NCI-H1694 treated with DMSO at 0.1 percent for 48 hours (cell line): ENCODE measurements around the gene FAM24A.
"Not testable (repeated sequence)": the region's sequence is repeated elsewhere in the genome, so short reads cannot be mapped to it uniquely, and the experiment has no call there.

Source experiments
- DNase-seq: peaks from one replicate; lab custom pipeline; 2025; lab: John Stamatoyannopoulos, UW

Gene FAM24A

GRCh38 chr10:122910310-122910709, at the start of gene FAM24A:
FAM24A (plus strand) TSS chr10:122910610; CDS start chr10:122911635, 1,025 bp downstream.
- no peak for DNase-seq

- no peak for DNase-seq
These were observed 48.7 kb upstream of the FAM24A start for GRCh38 chr10:122861711-122862161.

GRCh38 chr10:122863216-122864193, 46.9 kb upstream of the FAM24A start:
- no peak for DNase-seq

GRCh38 chr10:122864194-122864592, 46.2 kb upstream of the FAM24A start:
- DNase-seq = no peak

GRCh38 chr10:122864901-122865300, 45.5 kb upstream of the FAM24A start:
- DNase-seq = no peak

GRCh38 chr10:122866757-122867482, 43.5 kb upstream of the FAM24A start:
- not testable (repeated sequence) for DNase-seq

GRCh38 chr10:122868768-122869167, 41.6 kb upstream of the FAM24A start:
- not testable (repeated sequence) for DNase-seq

- not testable (repeated sequence) for DNase-seq
These were observed 38.5 kb upstream of the FAM24A start for GRCh38 chr10:122871947-122872346.

- no peak for DNase-seq
These were observed 34.5 kb upstream of the FAM24A start for GRCh38 chr10:122875843-122876466.

GRCh38 chr10:122876467-122876855, 33.9 kb upstream of the FAM24A start:
- DNase-seq = no peak

GRCh38 chr10:122877264-122877663, 33.1 kb upstream of the FAM24A start:
- no peak for DNase-seq

GRCh38 chr10:122878799-122879338, 31.5 kb upstream of the FAM24A start:
- no peak for DNase-seq

- DNase-seq = peak; percentile 73
These were observed 30.8 kb upstream of the FAM24A start, which contains the start of gene FAM24B for GRCh38 chr10:122879339-122880273. FAM24B (minus strand) TSS chr10:122879581; CDS start chr10:122850515, 29,066 bp downstream.

- no peak for DNase-seq
These were observed 27.6 kb upstream of the FAM24A start for GRCh38 chr10:122882766-122883165.

- DNase-seq = no peak
These were observed 26.2 kb upstream of the FAM24A start for GRCh38 chr10:122884166-122884565.

- no peak for DNase-seq
These were observed 16.0 kb upstream of the FAM24A start for GRCh38 chr10:122894261-122894944.

GRCh38 chr10:122903861-122904260, 6.5 kb upstream of the FAM24A start:
- not testable (repeated sequence) for DNase-seq

GRCh38 chr10:122911889-122912484, 1.6 kb downstream of the FAM24A start:
- no peak for DNase-seq

- no peak for DNase-seq
These were observed 5.3 kb downstream of the FAM24A start for GRCh38 chr10:122915700-122916099.

- no peak for DNase-seq
These were observed 19.7 kb downstream of the FAM24A start for GRCh38 chr10:122930140-122930539.
